OCI-LY1 (cell line): ENCODE measurements around the gene SIVA1.

ENCODE experiments used
- H2AFZ ChIP-seq: fragments of 200-600 bp; sonication (generic), shearing (Covaris generic); 2 replicates; pipeline ENCODE4 v1.6.0; 2014; ENCODE audit warnings: antibody characterized with exemption, mild to moderate bottlenecking, low read length
- H3F3A ChIP-seq: fragments of 200-600 bp; sonication (generic), shearing (Covaris generic); 2 replicates; pipeline ENCODE4 v1.6.0; 2014; ENCODE audit warnings: mild to moderate bottlenecking, antibody characterized with exemption, low read length, moderate library complexity; ENCODE audit not compliant: insufficient read depth
- H3K27ac ChIP-seq: fragments of 200-600 bp; sonication (generic); 2 replicates; pipeline ENCODE4 v1.5.1; 2014; ENCODE audit warnings: low read length, mixed run types, mild to moderate bottlenecking, low read depth; ENCODE audit not compliant: poor library complexity, severe bottlenecking
- H3K27me3 ChIP-seq: fragments of 200-600 bp; sonication (generic); 2 replicates; pipeline ENCODE4 v1.6.0; 2014; ENCODE audit warnings: antibody characterized with exemption, mild to moderate bottlenecking, low read length, moderate library complexity; ENCODE audit not compliant: insufficient read depth
- H3K36me3 ChIP-seq: fragments of 200-600 bp; sonication (generic); 2 replicates; pipeline ENCODE4 v1.6.1; 2014; ENCODE audit warnings: mild to moderate bottlenecking, antibody characterized with exemption, low read length, moderate library complexity, mixed read lengths; ENCODE audit not compliant: insufficient read depth
- H3K4me1 ChIP-seq: fragments of 200-600 bp; sonication (generic); 2 replicates; pipeline ENCODE4 v1.5.1; 2014; ENCODE audit warnings: mild to moderate bottlenecking, low read length, moderate library complexity; ENCODE audit not compliant: insufficient read depth, severe bottlenecking
- H3K4me2 ChIP-seq: fragments of 200-600 bp; sonication (generic), shearing (Covaris generic); 2 replicates; pipeline ENCODE4 v1.6.1; 2014; ENCODE audit warnings: low read length
- H3K4me3 ChIP-seq: fragments of 200-600 bp; sonication (generic); 2 replicates; pipeline ENCODE4 v1.5.1; 2014; ENCODE audit warnings: low read length, low read depth, mild to moderate bottlenecking, mixed read lengths; ENCODE audit not compliant: poor library complexity, severe bottlenecking
- H3K79me2 ChIP-seq: fragments of 200-600 bp; shearing (Covaris generic); 2 replicates; pipeline ENCODE4 v1.6.1; 2016; ENCODE audit warnings: mixed run types, low read length, mixed read lengths; ENCODE audit not compliant: insufficient read depth
- H3K9ac ChIP-seq: fragments of 200-600 bp; sonication (generic), shearing (Covaris generic); 2 replicates; pipeline ENCODE4 v1.6.1; 2014; ENCODE audit warnings: mild to moderate bottlenecking, low read length, mixed read lengths
- H3K9me2 ChIP-seq: fragments of 200-600 bp; sonication (generic), shearing (Covaris generic); 2 replicates; pipeline ENCODE4 v1.6.1; 2014; ENCODE audit warnings: low read depth, mild to moderate bottlenecking, low read length, mixed read lengths
- H3K9me3 ChIP-seq: fragments of 200-600 bp; shearing (Covaris generic); 2 replicates; pipeline ENCODE4 v1.6.1; 2014; ENCODE audit warnings: low read length, mixed read lengths
- H4K20me1 ChIP-seq: fragments of 200-600 bp; sonication (generic), shearing (Covaris generic); 2 replicates; pipeline ENCODE4 v1.6.0; 2016; ENCODE audit warnings: mild to moderate bottlenecking, low read length; ENCODE audit not compliant: insufficient read depth
- CTCF ChIP-seq: fragments of 200-600 bp; sonication (generic), shearing (Covaris generic); IDR thresholded peaks from 2 replicates; pipeline ENCODE4 v1.5.1; 2017; ENCODE audit warnings: mild to moderate bottlenecking, antibody characterized with exemption, low read length, moderate library complexity, mixed read lengths
- EZH2 ChIP-seq: fragments of 200-600 bp; sonication (generic), shearing (Covaris generic); IDR thresholded peaks from 2 replicates; pipeline ENCODE4 v1.8.0; 2017; ENCODE audit warnings: borderline replicate concordance, mixed run types, mild to moderate bottlenecking, antibody characterized with exemption, low read length, moderate library complexity, mixed read lengths

SIVA1 gene

GRCh38 chr14:104708606-104709268 is 44.2 kb upstream of the SIVA1 start:
- H3K36me3 ChIP-seq = no peaks in the 10 kb centered on the region
- peak; percentile 97 for TF ChIP-seq CTCF
- TF ChIP-seq EZH2 = no peak
- H3K79me2 ChIP-seq = no peaks in the 10 kb centered on the region
- no peak overlapping the region for H3K4me2 ChIP-seq
- H3K4me3 ChIP-seq = no peak overlapping the region
- H3K4me1 ChIP-seq = no peaks in the 10 kb centered on the region
- H3K9me2 ChIP-seq = no peaks in the 10 kb centered on the region
- H3K27me3 ChIP-seq = peaks cover 16% of the 10 kb centered on the region; the same call in 1 of the 2 replicates
- no peak overlapping the region for H2AFZ ChIP-seq
- no peak overlapping the region for H3K9ac ChIP-seq
- H3K27ac ChIP-seq = no peak overlapping the region
- no peaks in the 10 kb centered on the region for H4K20me1 ChIP-seq
- H3F3A ChIP-seq = no peaks in the 10 kb centered on the region
- no peaks in the 10 kb centered on the region for H3K9me3 ChIP-seq

GRCh38 chr14:104709387-104710039 is 43.4 kb upstream of the SIVA1 start:
- H3F3A ChIP-seq = no peaks in the 10 kb centered on the region
- H4K20me1 ChIP-seq = no peaks in the 10 kb centered on the region
- peaks cover 16% of the 10 kb centered on the region; the same call in 1 of the 2 replicates for H3K27me3 ChIP-seq
- no peak overlapping the region for H3K4me3 ChIP-seq
- no peak overlapping the region for H2AFZ ChIP-seq
- no peak overlapping the region for H3K27ac ChIP-seq
- TF ChIP-seq EZH2 = no peak
- TF ChIP-seq CTCF = no peak
- no peak overlapping the region for H3K9ac ChIP-seq
- no peaks in the 10 kb centered on the region for H3K79me2 ChIP-seq
- H3K4me2 ChIP-seq = no peak overlapping the region
- no peaks in the 10 kb centered on the region for H3K9me2 ChIP-seq
- H3K36me3 ChIP-seq = no peaks in the 10 kb centered on the region
- H3K4me1 ChIP-seq = no peaks in the 10 kb centered on the region
- H3K9me3 ChIP-seq = no peaks in the 10 kb centered on the region

GRCh38 chr14:104710071-104710735 is 42.7 kb upstream of the SIVA1 start:
- H3K4me1 ChIP-seq = no peaks in the 10 kb centered on the region
- no peaks in the 10 kb centered on the region for H4K20me1 ChIP-seq
- H3K9ac ChIP-seq = no peak overlapping the region
- H2AFZ ChIP-seq = no peak overlapping the region
- peaks cover 16% of the 10 kb centered on the region; the same call in 1 of the 2 replicates for H3K27me3 ChIP-seq
- TF ChIP-seq EZH2 (no peak), CTCF (no peak)
- H3K9me2 ChIP-seq = no peaks in the 10 kb centered on the region
- no peaks in the 10 kb centered on the region for H3K36me3 ChIP-seq
- no peaks in the 10 kb centered on the region for H3K79me2 ChIP-seq
- no peaks in the 10 kb centered on the region for H3F3A ChIP-seq
- no peak overlapping the region for H3K27ac ChIP-seq
- H3K4me3 ChIP-seq = no peak overlapping the region
- no peak overlapping the region for H3K4me2 ChIP-seq
- H3K9me3 ChIP-seq = no peaks in the 10 kb centered on the region
